GM21526 (cell line): ENCODE measurements around the gene IL1RL1.
A peak's percentile ranks its signal among the peaks of the same experiment; 100 is the strongest.
"Not testable (repeated sequence)": the region's sequence is repeated elsewhere in the genome, so short reads cannot be mapped to it uniquely, and the experiment has no call there.

Source experiments
- ATAC-seq: cut with Tn5 transposase; IDR thresholded peaks from one replicate; pipeline ENCODE4 v1.9.1; 2021; ENCODE audit warnings: moderate library complexity; ENCODE audit not compliant: unreplicated experiment, low FRiP score

The IL1RL1 gene

DNA sequence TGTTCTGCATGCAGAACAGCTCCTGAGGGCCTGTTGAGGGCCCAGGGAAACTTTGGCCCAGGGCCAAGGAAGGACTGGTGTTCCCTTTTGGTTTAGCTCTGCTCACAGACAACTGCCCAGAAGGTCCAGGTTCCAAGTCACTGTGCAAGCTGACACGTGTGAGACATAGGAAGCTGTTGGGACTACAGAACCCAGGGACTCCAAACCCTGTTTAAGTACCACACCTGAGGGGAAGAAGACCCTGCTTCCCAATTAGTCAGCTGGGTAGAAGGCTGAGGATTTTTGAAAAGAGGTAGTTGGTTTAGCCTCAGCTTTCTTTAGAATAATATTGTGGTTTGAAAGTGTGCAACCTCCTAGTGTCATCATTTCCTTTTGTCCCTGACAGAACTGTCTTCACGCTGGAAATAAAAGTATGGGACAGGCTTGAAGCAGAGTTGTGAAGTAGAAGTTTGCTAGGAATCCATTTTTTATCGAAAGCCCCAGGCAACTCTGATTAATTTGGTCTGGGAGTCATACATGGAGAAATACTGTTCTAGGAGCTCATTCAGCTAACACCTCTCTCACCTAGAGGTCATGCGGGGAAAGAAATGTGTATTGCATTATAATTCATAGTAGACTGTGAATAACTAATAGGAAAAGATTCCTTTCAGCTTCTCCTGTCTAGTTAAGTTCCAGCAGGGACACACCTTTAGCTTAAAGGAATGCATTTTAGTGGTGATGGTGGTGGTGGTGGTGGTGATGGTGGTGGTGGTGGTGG, 19.9 kb upstream of the IL1RL1 start:
- ATAC-seq: no peak

- ATAC-seq: no peak
Measured at GRCh38 chr2:102294802-102295489, 16.4 kb upstream of the IL1RL1 start.

GRCh38 chr2:102295566-102295965, 15.8 kb upstream of the IL1RL1 start:
- ATAC-seq: no peak

- ATAC-seq: no peak
Measured at GRCh38 chr2:102296449-102296848, 14.9 kb upstream of the IL1RL1 start.

- ATAC-seq: no peak
Measured at GRCh38 chr2:102297891-102298290, 13.5 kb upstream of the IL1RL1 start.

DNA sequence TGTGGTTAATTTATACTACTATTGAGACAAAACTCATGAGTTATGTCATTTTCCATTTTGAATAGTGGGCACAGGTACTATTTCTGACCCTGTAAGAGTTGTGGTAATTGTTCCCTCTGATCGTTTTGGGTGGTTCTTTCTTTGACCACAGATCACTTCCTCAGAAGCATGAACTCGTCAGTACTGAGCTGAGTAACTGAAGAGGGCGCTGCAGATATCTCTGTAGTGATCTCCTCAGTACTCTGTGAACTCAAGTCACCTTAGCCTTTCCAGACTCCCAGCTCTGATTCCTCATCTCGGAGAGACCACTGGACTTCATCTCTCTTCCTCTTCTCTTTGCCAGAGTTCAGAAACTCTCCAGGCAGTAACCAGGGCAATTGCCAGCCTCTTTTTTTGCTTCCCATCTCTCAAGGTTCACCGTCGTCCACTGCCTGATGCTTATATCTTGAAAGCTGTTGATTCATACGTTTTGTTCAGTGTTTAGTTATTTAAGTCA, 9.4 kb upstream of the IL1RL1 start:
- ATAC-seq: peak; percentile 87

GRCh38 chr2:102302458-102302857, 8.9 kb upstream of the IL1RL1 start:
- ATAC-seq: no peak

DNA sequence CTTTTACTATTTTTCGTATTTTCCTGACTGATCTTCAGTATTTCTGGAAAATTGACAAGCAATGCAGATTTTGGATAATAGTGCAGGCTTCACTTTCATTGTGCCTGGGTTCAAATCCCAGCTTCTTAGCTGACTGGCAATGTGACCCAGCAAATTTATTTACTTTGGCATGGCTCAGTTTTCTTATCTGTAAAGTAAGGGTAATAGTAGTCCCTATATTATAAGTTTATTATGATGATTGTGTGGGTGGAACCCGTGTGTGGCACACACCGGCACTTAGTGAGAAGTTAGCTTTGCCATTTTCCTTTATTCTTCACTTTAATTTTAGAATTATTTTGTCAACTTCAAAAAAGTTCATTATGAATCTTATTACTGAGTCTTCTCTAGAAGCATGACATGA, 7.8 kb upstream of the IL1RL1 start:
- ATAC-seq: no peak

DNA sequence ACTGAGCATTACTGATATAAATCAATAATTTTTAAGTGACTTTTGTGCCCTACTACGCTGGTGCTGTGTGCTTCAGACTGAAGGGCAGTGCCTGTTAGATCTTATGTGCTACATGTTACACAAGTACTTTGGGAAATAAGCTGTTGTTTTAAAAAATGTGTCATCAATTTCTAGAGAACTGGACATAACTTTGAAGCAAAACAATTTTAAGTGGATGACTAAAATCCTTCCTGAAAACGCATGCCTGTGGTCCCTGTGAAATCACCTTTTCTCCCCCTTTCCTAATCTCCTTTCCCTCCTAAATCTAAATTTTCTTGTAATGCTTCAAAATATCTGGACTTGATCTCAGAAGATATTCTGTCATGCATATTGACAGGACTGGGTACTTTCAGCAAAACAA, 7.1 kb upstream of the IL1RL1 start:
- no peak for ATAC-seq

- ATAC-seq: no peak
Measured at GRCh38 chr2:102304711-102305611, 6.4 kb upstream of the IL1RL1 start.

- no peak for ATAC-seq
Measured at GRCh38 chr2:102306125-102306524, 5.2 kb upstream of the IL1RL1 start.

DNA sequence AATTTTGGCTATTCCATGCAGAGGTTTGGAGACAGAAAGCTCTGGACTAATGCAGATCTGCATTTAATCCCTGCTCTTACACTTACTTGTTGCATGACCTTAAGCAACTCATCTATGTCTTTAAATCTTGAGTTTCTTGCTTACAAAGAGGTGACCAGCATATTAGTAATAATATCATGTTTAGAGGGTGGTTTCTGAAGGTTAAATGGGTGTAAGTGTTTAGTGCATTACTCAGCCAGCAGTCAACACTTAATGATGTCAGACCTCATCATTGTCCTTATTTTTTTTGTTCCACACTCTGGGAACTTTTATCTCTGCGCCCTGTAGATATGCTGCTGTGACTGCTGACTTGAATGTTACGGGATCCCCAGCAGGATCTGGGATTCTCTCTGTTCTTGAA, 1.7 kb downstream of the IL1RL1 start:
- no peak for ATAC-seq

DNA sequence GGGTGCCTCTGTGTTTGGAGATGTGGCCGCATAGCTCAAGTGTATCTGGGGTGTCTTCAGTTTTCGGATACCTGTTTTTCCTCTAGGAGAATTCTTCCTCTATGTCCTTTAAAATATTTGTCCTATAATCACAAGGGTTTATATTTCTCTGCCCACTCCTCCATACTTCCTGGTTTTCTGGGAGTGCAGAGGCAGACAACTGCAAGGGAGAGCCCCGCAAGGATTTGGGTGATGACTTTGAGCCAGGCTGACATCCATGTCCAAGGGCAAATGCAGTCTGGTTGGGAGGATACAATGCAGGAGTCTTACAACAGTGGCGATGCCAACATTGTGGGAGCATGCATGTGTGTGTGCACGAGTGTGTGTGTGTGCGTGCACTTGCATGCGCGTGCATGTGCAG, 2.1 kb downstream of the IL1RL1 start:
- no peak for ATAC-seq

- ATAC-seq: no peak
Measured at GRCh38 chr2:102313950-102314349, 2.6 kb downstream of the IL1RL1 start.

DNA sequence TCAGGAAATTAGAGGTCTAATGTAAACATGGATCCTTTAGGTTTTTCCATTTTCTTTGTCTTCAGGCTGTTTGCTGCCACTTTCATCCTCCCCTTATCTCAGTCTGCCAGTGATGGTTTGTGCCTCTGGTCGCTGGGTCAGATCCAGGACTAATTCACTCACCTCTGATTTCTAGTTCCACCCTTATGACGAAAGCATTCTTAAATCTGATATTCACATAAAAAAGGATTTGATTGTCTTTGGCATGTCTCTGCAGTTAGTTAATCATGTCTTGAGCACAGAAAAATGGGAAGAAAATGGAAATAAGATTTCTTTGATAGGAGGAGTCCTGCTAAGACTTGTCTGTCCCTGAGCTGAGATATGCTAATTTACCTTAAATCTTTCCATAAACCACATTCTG, 4.6 kb downstream of the IL1RL1 start:
- no peak for ATAC-seq

- ATAC-seq: no peak
Measured at GRCh38 chr2:102317715-102318114, 6.4 kb downstream of the IL1RL1 start.

GRCh38 chr2:102318437-102318836, 7.1 kb downstream of the IL1RL1 start:
- ATAC-seq: no peak

- no peak for ATAC-seq
Measured at GRCh38 chr2:102321941-102322719, 10.8 kb downstream of the IL1RL1 start.

GRCh38 chr2:102324914-102325313, 13.6 kb downstream of the IL1RL1 start:
- ATAC-seq: not testable (repeated sequence)

GRCh38 chr2:102331311-102331980, 20.1 kb downstream of the IL1RL1 start:
- ATAC-seq: no peak
